SK-N-SH (cell line): ENCODE data around the gene RIPK4. TPM values are rescaled to one million over a fixed set of nuclear protein-coding genes. Genes with fewer than 3 reads are reported as not detected.

ENCODE experiments used
- CTCF ChIA-PET: fragments of 300-600, 350-600 bp; formaldehyde crosslinking; extraction: SDS; loops from one replicate; lab custom pipeline; 2021; lab: Yijun Ruan, JAX
- POLR2A ChIA-PET: fragments of 350-600 bp; sonication (Branson Sonifier 250); formaldehyde crosslinking; extraction: SDS; loops from one replicate; lab custom pipeline; 2020; ENCODE audit warnings: antibody characterized with exemption, inconsistent platforms; lab: Yijun Ruan, JAX
- DNase-seq: peaks from one replicate; pipeline ENCODE4 v3.0.0; 2012
- H2AFZ ChIP-seq: fragments of 200-600 bp; sonication (generic); 2 replicates; pipeline ENCODE4 v1.8.1; 2016; ENCODE audit warnings: antibody characterized with exemption, mild to moderate bottlenecking, low read depth
- H3F3A ChIP-seq: fragments of 200-600 bp; sonication (generic); replicated peaks from 2 replicates; pipeline ENCODE3; 2016; ENCODE audit warnings: antibody characterized with exemption, mild to moderate bottlenecking; ENCODE audit not compliant: insufficient read depth
- H3K27ac ChIP-seq, 2 experiments: fragments of 200-500 bp in 1 of 2; fragments of 200-600 bp in 1 of 2; sonication (Bioruptor generic) in 1 of 2; sonication (generic), shearing (Covaris generic) in 1 of 2; 2 replicates each; pipeline versions ENCODE4 v1.5.1 to v1.6.1; 2014 to 2016; ENCODE audit warnings: low read depth in 2 of 2, inconsistent platforms in 1 of 2, low read length in 1 of 2, mild to moderate bottlenecking in 1 of 2, mixed read lengths in 1 of 2
- H3K27me3 ChIP-seq: fragments of 200-600 bp; sonication (generic), shearing (Covaris generic); 2 replicates; pipeline ENCODE4 v1.6.1; 2016; ENCODE audit warnings: mixed run types; ENCODE audit not compliant: insufficient read depth
- H3K36me3 ChIP-seq, 2 experiments: fragments of 200-500 bp in 1 of 2; fragments of 200-600 bp in 1 of 2; sonication (Bioruptor generic) in 1 of 2; sonication (generic) in 1 of 2; replicated peaks in 1 of 2; 2 replicates each; pipeline versions ENCODE3 to v1.5.1; 2014 to 2016; ENCODE audit warnings: low read length in 1 of 2, mild to moderate bottlenecking in 1 of 2; ENCODE audit not compliant: insufficient read depth in 2 of 2, control insufficient read depth in 1 of 2
- H3K4me1 ChIP-seq, 2 experiments: fragments of 200-500 bp in 1 of 2; fragments of 200-600 bp in 1 of 2; sonication (Bioruptor generic) in 1 of 2; sonication (generic), shearing (Covaris generic) in 1 of 2; 2 replicates each; pipeline versions ENCODE4 v1.5.1 to v1.6.1; 2014 to 2016; ENCODE audit warnings: low read depth in 1 of 2, low read length in 1 of 2, mixed run types in 1 of 2; ENCODE audit not compliant: insufficient read depth in 2 of 2, control insufficient read depth in 1 of 2
- H3K4me2 ChIP-seq: fragments of 200-600 bp; sonication (generic), shearing (Covaris generic); 2 replicates; pipeline ENCODE4 v1.6.1; 2017; ENCODE audit warnings: mixed run types
- H3K4me3 ChIP-seq, 2 experiments: fragments of 200-500 bp in 1 of 2; fragments of 200-600 bp in 1 of 2; sonication (Bioruptor generic) in 1 of 2; sonication (generic), shearing (Covaris generic) in 1 of 2; 2 replicates each; pipeline versions ENCODE4 v1.5.1 to v1.8.1; 2014 to 2016; ENCODE audit warnings: low read depth in 2 of 2, inconsistent platforms in 1 of 2, low read length in 1 of 2, mild to moderate bottlenecking in 1 of 2, mixed read lengths in 1 of 2, moderate library complexity in 1 of 2
- H3K79me2 ChIP-seq: fragments of 200-600 bp; sonication (generic); 2 replicates; pipeline ENCODE4 v1.8.1; 2017; ENCODE audit warnings: mild to moderate bottlenecking; ENCODE audit not compliant: insufficient read depth
- H3K9ac ChIP-seq: fragments of 200-600 bp; sonication (generic); 2 replicates; pipeline ENCODE4 v1.6.1; 2017; ENCODE audit warnings: mixed run types
- H3K9me2 ChIP-seq: fragments of 200-600 bp; sonication (generic); 2 replicates; pipeline ENCODE4 v1.6.1; 2017; ENCODE audit warnings: mixed run types
- H3K9me3 ChIP-seq: fragments of 200-600 bp; sonication (generic); 2 replicates; pipeline ENCODE4 v1.6.1; 2017; ENCODE audit warnings: mixed run types, mild to moderate bottlenecking, moderate library complexity
- H4K20me1 ChIP-seq: fragments of 200-600 bp; sonication (generic); 2 replicates; pipeline ENCODE4 v1.6.1; 2017; ENCODE audit warnings: mild to moderate bottlenecking, mixed run types; ENCODE audit not compliant: insufficient read depth
- FOSL2 ChIP-seq: IDR thresholded peaks from 2 replicates; pipeline ENCODE4 v1.4.0; 2012; ENCODE audit warnings: low read depth, mild to moderate bottlenecking, moderate library complexity, borderline replicate concordance
- GATA2 ChIP-seq: sonication (generic); formaldehyde crosslinking; IDR thresholded peaks from 2 replicates; pipeline ENCODE4 v1.5.0; 2020; ENCODE audit warnings: mild to moderate bottlenecking, missing genetic modification reagents
- NFIC ChIP-seq: IDR thresholded peaks from 2 replicates; pipeline ENCODE4 v1.4.0; 2012; ENCODE audit warnings: borderline replicate concordance
- RAD21 ChIP-seq: IDR thresholded peaks from 2 replicates; pipeline ENCODE4 v1.6.1; 2012; ENCODE audit warnings: mild to moderate bottlenecking, low read length
- RFX5 ChIP-seq: IDR thresholded peaks from 2 replicates; pipeline ENCODE4 v1.6.1; 2012; ENCODE audit warnings: mild to moderate bottlenecking, improper control_type of control experiment, low read length
- ZBTB33 ChIP-seq: IDR thresholded peaks from 2 replicates; pipeline ENCODE4 v1.4.0; 2012; ENCODE audit warnings: low read depth, borderline replicate concordance
- WGBS: methylation state at CpG from one replicate; pipeline ENCODE4 v1.1.6; 2017; ENCODE audit warnings: low lambda C conversion rate; 5-methylcytosine and 5-hydroxymethylcytosine counted together
- polyA plus RNA-seq, 3 experiments: library from polyadenylated mRNA; depleted of rRNA; stranded (reverse); fragments of >200 nt; gene quantifications; 2 replicates each; pipeline ENCODE4 v1.2.3, GENCODE V29; 2012
- TF ChIP-seq, protein P1 (sequence below): IDR thresholded peaks from 2 replicates; pipeline ENCODE4 v1.4.0; 2012; ENCODE audit warnings: low read depth, borderline replicate concordance
- TF ChIP-seq, protein P2 (sequence below): IDR thresholded peaks from 2 replicates; pipeline ENCODE4; 2012

Gene RIPK4
- polyA plus RNA-seq, 1 of the 3 experiments (the other 2 are of a cell fraction), result 11.0 TPM

- ChIA-PET POLR2A (no interaction called here), CTCF (no interaction called here)
- no peaks in the 10 kb centered on the region for H3K27me3 ChIP-seq
- no peaks in the 10 kb centered on the region for H3K79me2 ChIP-seq
- H3K4me1 ChIP-seq, result no peaks in the 10 kb centered on the region
- H3K27ac ChIP-seq, result no peak overlapping the region
- no peaks in the 10 kb centered on the region for H3K36me3 ChIP-seq
- H3K9me3 ChIP-seq, result no peaks in the 10 kb centered on the region
- no peaks in the 10 kb centered on the region for H3K9me2 ChIP-seq
- no peaks in the 10 kb centered on the region for H3F3A ChIP-seq
- H3K4me2 ChIP-seq, result no peak overlapping the region
- no peaks in the 10 kb centered on the region for H4K20me1 ChIP-seq
- no peak for DNase-seq
- H2AFZ ChIP-seq, result no peak overlapping the region
- H3K9ac ChIP-seq, result no peak overlapping the region
- no peak overlapping the region for H3K4me3 ChIP-seq
- TF ChIP-seq RAD21, result no peak
- TF ChIP-seq, protein P1, sequence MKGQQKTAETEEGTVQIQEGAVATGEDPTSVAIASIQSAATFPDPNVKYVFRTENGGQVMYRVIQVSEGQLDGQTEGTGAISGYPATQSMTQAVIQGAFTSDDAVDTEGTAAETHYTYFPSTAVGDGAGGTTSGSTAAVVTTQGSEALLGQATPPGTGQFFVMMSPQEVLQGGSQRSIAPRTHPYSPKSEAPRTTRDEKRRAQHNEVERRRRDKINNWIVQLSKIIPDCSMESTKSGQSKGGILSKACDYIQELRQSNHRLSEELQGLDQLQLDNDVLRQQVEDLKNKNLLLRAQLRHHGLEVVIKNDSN, result no peak
- no peak for TF ChIP-seq GATA2 (CRISPR knock-in tag)
- no peak for TF ChIP-seq ZBTB33
- TF ChIP-seq RFX5, result no peak
- TF ChIP-seq, protein P2, sequence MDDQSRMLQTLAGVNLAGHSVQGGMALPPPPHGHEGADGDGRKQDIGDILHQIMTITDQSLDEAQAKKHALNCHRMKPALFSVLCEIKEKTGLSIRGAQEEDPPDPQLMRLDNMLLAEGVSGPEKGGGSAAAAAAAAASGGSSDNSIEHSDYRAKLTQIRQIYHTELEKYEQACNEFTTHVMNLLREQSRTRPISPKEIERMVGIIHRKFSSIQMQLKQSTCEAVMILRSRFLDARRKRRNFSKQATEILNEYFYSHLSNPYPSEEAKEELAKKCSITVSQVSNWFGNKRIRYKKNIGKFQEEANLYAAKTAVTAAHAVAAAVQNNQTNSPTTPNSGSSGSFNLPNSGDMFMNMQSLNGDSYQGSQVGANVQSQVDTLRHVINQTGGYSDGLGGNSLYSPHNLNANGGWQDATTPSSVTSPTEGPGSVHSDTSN, result no peak
- no peak for TF ChIP-seq NFIC
Measured at GRCh38 chr21:41707960-41708330, 58.9 kb downstream of the RIPK4 start.

GRCh38 chr21:41707231-41707959 lies 59.5 kb downstream of the RIPK4 start:
- Histone ChIP-seq H3F3A (no peaks in the 10 kb centered on the region), H3K9me2 (no peaks in the 10 kb centered on the region), H3K4me1 (no peaks in the 10 kb centered on the region), H3K4me2 (no peak overlapping the region), H3K27ac (no peak overlapping the region), H3K36me3 (no peaks in the 10 kb centered on the region), H3K79me2 (no peaks in the 10 kb centered on the region), H3K9ac (no peak overlapping the region), H3K4me3 (no peak overlapping the region), H4K20me1 (no peaks in the 10 kb centered on the region), H2AFZ (no peak overlapping the region), H3K9me3 (no peaks in the 10 kb centered on the region), H3K27me3 (no peaks in the 10 kb centered on the region)
- TF ChIP-seq FOSL2 (peak; percentile 8; the same call in 1 of the 2 replicates), ZBTB33 (no peak)
- DNase-seq, result no peak
- POLR2A ChIA-PET, result no interaction called here
- WGBS, result 10% methylated on average over 4 of the region's 6 CpGs
- CTCF ChIA-PET, result no interaction called here
